NCI-H2081 treated with DMSO at 0.1 percent for 48 hours (cell line): ENCODE measurements around the gene NFASC.
A peak's percentile ranks its signal among the peaks of the same experiment; 100 is the strongest.

Source experiments
- DNase-seq: peaks from one replicate; lab custom pipeline; 2025; lab: John Stamatoyannopoulos, UW

The NFASC gene

DNA sequence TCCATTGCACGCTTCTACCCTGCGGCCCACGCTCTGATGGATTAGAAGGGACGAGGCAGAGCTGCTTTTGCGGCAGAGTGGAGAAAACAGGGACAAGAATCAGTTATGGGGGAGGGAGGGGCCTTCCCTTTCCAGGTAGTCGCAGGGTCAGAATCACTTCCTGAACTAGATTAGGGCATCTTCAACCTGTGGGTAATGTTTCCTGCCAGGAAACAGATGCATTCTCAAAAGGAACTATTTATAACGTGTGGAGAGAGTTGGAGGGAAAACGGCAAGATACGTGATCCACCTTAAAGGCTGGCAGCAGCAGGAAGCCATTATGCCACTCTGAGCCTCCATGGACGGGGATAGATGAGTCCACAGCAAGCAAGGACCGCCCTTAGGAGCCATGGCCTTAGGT is 112.5 kb downstream of the NFASC start:
- no peak for DNase-seq

DNA sequence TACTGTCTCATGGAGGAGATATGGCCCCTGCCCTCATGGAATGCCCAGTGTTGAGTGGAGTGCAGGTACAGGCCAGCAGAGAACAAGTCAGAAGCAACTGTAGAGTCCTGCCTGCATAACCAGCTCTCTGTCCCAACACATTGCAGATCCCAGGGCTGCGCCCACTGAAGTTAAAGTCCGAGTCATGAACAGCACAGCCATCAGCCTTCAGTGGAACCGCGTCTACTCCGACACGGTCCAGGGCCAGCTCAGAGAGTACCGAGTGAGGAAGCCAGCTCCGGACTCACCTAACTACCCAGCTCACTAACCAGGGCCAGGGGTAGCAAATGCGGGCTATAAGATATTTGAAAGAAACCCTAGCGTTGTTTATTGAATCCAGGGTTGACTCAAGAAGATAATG is 113.2 kb downstream of the NFASC start:
- no peak for DNase-seq

DNA sequence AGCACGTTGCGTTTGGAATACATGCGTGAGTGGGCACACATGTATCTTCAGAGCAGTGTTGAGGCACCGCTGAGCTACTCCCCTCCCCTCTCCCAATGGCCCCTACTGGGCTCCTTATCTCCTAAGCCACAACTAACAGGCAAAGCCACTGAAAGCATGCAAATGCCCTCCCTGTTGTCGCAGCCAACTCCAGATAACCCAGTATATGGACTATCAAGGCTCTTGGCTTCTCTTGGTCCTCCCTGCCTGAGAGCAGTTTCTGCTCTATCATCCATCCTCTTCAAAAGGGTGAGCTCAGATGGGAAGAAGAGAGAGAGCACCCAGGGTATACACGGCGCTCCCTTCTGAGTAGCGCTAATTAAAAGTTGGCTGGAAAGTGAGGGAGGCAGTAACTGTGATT is 113.8 kb downstream of the NFASC start:
- DNase-seq = no peak

DNA sequence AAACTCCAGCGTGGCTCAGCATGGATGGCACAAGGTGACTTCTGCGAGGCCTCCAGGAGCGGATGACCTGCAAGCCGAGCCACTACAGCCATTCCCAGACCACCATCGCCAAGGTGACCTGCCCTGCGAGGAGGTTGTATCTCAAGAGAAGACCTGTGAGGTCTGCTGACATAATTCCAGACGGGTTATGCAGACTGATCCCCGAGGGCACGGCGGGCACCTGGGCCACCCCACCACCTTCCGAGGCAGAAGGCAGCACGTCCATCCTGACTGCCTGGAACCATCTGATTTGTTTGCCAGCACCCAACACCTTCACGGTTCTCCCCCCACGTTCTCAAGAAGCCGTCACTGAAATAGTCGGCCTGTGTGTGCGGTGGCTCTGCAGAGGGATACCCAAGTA is 115.5 kb downstream of the NFASC start:
- no peak for DNase-seq

DNA sequence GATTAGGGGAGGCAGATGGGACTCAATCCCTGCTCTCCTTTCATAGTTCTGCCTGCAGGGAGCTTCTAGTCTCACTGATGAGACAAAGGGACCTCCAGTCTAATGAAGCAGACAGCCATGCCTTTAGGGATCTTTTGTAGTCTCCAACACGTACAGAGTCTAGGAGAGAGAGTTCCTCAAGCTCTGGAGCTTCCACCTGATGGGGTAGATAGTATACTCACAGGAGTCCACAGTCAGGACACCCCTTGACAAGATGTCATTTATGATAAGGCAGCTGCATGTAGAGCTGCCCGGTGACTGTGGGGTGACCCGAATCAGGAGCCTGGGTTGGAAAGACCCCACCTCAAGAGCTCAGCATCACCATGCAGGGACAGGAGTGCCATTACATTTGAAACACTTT is 117.0 kb downstream of the NFASC start:
- no peak for DNase-seq

DNA sequence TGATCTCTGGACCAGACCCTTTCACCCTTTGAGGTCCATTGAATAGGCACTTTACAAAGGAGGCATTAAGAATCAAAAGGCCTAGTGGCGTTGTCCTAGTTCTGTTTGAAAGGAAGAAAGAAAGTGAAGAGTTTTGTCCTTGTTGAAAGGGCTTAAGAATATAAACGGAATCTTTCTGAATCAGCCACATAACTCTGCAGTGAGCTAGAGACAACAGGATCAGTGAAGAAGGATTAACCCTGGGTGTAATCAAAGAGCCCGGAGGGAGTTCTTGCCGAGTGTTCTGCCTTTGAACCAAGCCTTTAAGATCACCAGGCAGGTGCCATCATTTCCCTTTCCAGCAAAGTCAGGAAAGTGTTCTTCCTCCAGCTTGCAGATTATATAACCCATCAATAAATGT is 117.5 kb downstream of the NFASC start:
- no peak for DNase-seq

DNA sequence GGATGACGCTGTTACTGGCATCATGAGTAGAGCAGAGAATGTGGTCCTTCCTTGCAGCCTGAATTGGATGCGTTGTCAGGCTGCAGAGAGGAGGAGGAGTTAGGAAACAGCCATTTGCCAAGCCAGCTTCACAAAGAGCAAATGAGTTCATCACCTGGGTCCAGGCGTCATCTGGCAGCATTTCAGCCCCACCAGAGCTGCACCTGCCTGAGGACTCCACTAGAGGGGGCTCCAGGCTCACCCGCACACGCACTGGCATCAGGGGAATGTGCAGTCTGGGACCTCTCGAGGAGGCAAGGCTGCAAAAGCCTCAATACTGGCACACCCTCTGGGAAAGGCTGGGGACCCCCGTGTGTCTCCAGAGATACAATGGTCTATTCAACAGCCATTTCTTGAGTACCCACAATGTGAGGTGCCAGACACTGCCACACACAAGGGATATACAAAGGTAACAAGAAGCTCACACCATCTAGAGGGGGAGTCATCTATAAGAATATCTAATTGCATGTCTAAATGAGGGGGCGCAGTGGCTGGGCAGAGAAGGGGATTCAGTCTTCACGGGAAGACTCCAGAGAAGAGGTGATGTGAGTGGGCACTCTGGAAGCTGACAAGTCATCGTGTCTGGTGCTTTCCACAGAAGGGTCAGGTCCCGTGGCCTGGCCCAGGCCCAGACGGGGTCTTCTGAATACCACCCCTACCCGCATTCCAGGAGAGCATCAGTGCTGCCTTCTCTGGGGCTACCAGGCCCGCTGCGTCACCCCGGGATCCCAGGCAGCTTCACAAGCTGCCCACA is 118.8 kb downstream of the NFASC start:
- peak; percentile 50 for DNase-seq

DNA sequence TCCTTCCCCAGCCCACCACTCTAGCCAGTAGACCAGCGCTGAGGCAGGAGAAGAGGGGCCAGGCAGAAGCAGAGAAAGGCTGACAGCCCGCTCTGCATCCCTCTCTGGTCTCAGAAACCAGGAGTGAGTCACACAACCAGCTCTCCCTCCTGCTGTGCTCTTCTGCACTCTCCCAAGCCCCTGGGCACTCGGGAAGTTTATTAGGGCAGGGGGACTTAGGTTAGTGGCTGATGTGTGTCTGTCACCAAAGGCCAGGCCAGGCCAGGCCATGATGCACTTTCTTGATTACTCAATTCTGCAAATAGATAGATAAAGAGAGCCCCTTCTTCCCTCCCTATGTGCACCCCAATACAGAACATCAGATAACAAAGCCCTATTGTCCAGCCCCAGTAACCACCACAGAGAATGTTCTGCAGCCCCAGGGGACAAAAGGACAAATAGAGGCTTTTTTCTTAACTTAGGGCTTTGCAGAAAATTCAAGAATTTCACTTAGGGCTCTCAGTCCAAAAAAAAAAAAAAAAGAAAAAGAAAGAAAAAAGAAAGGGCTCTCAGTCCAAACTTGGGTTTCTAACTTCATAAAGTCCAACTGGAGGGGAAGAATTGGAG is 119.5 kb downstream of the NFASC start:
- DNase-seq = no peak

DNA sequence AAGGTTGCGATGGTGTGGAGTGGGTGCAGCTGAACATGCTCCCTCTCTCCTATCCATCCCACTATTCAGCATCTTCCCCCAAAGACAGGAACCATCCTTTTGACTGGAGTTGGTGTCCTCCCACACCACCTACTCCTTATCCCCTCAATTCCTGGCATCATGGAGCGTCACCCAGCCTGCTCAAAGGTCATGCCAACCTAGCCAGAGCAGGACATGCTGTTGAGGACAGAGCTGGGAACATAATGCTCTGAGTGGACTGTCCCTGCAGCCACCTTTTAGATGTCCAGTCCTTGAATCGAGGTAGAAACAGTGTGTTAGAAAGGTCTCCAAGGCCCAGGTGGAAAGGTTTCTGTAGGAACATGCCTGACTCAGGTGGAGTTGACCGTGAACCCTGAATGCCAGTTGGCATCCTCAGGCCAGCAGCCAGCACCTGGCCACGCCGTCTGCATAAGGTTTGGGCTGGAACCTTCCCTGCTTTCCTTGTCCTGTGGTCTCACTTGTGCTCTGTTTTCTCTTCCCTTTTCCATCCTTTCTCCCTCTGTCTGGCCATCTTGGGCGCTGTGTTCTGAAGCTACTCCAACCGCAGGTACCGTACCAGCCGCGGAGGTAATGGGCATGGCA is 120.2 kb downstream of the NFASC start:
- DNase-seq = no peak

DNA sequence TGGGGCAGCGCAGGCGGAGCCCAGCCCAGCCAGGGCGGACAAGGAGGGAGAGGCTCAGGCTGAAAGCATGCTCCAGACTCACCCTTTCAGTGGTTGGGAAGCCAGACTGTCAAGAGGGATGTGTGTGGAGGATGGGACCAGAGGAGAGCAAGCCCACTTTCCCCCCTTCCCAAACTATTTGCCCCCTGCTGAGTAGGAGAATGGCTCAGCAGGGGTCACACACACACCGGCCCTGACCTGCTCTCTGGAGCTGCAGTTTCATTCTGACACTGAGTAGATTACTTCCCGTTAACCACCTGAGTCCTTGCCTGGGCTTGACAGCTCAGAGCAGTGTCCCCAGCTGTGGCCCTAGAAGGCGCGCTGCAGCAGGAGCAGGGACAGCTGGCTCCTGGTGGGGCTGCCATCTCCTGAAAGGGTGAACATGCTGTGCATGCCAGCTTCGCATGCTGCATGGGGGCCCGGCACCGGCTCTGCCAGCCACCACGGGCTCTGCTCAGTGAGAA is 120.7 kb downstream of the NFASC start:
- DNase-seq = no peak

DNA sequence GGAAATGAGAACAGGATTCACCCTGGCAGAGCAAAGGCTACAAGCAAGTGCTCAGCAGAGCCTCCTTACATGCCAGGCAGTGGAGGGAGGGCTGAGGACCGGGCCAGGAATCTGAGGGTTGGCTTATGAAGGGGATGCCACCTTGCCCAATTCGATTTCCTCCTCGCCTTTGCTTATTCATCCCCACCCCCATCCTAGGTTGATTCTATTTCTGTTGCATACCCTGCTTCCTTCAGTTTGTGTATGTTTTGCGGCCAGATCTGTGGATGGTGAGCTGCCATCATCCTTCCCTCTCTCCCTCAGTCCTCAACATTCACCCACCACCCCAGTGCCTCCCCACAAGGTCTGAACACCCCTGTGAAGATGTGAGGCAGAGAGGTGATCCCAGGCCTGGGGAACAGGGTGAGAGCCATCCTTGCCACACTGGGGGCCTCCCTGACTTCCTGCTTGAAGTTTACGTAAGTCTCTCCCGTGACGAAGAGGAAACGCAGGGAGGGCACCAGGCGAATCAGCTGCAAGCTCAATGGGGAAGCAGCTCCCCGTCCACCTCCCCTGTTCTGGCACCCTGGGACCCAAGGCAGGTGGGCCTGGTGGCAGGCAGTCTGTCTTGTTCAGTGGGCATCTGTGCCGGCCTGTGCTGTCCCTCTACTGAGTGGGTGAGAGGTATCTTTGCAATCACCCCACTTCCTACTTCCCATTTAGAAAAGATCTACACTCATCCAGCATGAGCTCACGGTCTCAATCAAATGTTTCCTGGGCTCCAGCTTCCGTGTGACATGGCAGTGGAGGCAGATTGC is 121.7 kb downstream of the NFASC start:
- DNase-seq = no peak

DNA sequence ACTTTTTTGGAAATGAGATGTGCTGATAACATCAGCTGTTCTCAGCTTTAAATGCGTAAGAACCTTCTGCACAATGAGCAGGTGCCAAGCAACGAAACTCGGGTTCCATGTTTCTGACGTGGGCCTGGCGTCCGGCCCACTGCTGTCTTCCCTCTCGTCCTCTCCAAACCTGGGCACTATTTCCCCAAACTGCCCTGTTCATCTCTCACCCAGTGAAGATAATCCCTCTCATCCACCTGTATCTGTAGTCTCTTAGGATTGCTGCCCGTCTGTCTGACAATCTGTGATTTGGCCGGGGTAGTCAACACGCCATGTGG is 122.3 kb downstream of the NFASC start:
- no peak for DNase-seq

DNA sequence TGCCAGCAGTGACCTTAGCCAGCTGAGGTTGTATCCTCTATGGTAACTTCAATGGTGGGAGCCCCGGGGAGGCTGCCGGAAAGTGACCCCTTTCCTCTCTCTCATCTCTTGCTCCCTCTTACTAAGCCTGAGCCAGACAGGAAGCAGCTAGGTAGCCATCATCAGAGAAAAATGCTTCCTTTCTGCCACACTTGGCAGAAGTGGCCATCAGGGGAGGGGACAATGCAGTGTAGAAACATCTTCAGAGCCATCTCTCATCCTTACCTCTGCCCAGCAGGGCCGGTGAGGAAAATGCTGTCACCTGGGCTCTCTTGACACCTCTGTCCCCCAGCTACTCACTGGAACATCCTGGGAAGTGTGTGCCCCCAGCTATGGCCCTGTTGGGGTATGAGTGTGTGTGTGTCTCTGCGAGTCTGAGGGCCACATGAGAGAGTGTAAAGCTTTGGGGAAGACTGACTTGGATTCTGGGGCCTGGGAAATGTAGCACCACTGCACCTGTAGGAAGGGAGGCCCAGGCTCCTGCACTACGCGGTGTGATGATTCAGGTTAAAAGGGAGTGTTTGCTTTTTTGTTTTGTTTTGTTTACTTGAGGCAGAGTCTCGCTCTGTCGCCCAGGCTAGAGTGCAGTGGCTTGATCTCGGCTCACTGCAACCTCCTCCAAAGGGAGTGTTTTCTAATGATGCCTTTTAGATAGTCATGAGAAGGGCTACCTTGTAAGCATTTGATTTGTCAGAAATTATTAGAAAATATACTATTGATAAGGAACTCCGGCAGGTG is 123.6 kb downstream of the NFASC start:
- no peak for DNase-seq

DNA sequence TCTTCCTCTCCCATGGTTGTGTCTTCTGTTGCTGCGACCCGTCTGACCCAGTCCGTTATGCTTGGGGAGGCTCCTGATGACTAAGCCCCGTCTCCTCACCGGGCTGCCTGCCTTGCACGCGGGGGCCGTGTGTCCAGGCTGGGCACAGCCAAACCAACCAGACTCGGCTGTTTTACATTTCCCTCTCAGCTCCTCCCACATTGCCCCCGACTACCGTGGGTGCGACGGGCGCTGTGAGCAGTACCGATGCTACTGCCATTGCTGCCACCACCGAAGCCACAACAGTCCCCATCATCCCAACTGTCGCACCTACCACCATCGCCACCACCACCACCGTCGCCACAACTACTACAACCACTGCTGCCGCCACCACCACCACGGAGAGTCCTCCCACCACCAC is 126.3 kb downstream of the NFASC start:
- DNase-seq = no peak

DNA sequence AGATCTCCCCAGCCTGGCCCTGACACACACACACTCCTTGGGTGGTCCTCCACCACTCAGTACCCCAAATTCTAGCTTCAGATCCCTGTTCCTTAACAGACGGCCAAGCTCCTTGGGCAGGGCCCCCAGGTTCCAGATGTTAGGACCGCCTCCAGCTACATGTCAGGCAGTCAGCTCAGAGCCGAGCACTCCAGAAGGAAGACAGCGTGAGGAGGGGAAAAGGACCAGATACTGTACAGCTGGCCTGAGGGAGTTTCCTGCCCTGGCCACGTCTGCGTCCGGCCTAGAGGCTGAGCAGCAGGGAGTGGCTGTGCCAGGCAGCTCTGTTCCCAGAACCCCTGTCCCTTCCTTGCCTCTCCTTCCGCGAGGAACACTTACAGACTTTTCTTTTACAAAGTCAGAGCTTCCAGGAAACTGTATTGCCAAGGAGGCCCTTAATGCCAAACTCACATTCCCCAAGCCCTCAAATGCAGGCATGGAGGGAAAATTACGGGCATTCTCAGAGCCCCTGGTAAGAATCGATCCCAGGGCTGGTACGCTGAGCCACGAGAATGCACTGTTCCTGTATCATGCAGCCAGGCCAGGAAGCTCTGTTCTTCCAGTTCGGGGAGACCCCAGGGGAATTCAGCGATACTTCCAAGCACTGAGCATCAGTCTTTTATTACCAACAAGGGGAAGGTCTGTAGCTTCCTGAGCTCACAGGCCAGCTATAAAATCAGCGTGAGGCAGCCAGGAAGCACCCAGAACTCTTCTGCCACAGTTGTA is 127.1 kb downstream of the NFASC start:
- DNase-seq = no peak

DNA sequence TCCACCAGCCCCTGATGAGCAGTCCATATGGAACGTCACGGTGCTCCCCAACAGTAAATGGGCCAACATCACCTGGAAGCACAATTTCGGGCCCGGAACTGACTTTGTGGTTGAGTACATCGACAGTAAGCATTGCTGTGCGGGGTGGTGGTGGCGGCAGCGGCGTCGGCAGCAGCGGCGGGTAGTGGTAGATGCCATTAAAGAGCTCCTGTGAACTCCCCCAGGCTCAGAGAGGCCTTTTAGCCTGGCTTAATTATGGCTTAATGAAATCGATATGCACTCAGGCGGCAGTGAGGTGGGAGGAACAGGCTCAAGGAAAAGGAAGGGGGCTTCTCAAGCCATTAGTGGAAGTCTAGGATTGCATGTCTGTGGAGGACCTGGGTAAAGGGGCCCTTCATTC is 130.5 kb downstream of the NFASC start:
- no peak for DNase-seq

DNA sequence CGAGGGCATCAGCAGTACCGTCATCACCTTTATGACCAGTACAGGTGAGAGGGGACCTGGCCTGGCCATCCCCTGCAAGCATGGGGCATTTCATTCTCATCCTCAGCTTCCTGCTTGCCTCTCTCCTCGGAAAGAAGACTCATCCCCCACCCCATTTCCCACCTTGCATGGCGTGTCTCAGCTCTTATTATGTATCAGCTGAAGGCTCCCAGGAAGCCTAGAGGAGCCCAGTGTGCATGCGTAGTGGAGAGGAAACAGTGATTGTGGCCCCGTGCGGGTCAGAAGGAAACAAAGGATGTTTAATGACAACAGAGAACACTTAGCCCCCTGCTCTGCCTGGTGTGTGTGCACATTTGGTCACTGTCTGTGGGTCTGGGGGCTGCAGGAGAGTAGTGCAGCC is 132.0 kb downstream of the NFASC start:
- no peak for DNase-seq

DNA sequence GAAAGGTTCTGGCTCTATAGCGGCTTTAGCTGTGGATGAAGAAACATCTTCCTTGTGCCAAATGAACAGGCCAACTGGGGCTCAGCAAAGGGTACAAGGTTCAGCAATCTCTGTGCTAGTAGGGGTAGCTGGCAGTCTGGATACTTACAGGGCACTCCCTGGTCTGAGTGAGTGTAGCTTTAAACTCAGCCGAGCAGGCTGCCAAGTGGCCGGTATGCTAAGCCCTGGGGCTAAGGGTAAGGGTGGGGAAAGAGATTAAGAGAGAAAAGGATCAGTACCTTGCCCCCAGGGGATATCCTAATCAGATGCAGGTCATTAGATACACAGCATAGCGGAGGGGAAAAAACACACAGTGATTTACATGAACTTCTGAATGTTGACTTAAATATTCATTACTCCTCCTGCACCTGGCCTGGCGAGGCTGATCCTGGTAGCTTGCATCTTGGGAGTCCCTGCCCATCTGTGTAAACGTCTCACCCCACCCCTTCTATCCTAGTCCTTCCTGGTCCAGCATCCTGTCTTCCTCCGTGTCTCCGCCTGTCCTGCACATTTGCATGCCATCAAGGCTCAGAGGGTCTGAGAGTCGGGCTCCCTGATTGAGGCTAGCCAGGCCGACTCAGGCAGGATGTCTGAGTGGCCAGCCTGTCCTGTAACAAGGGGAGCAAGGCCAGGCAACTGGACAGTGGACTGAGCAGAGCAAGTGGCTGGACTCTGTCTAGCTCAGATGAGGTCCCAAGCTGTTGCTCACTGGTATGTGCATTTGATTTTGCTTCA is 132.9 kb downstream of the NFASC start:
- DNase-seq = no peak

DNA sequence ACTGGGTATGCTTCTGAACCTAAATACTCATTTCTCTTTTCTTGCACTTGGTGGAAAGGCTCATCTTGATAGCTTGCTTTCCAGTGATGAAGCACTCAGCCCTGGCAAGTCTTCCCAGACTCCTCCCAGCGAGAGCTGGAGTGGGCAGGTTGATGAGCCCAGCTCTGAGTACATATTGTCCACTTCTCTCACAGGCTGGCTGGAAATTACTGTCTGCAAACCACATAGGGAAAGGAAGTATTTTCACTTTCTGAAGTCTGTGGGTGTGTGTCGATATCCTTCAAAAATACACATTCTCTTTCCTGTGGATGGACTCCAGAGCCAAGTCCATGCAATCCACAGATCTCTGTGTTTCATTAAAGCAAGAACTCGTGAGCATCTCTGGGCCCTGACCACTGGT is 133.7 kb downstream of the NFASC start:
- no peak for DNase-seq

DNA sequence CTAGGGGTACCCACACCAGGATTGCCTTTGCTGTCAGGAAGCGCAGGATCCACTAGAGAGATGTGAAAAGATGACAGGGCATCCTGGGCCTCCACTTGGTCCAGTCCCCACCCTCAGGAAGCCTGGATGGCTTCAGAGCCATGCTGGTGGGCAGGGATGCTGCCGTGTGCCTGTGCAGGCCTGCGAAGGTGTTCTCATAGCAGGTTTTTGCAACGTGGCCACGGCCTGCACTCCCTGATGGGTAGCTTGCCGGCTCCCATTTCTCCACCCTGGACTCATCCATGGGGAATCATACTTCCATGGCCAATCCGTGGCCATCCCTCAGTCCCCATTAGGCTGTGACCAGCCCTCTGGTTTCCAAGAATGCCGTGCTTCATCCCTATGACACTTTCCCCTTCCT is 138.2 kb downstream of the NFASC start:
- no peak for DNase-seq
